Panc1 (cell line): Measurements from ENCODE around the gene FBXO9.

ENCODE experiments used
- CTCF ChIP-seq: fragments of 450-650 bp; IDR thresholded peaks from 2 replicates; pipeline ENCODE4 v1.5.1; 2017; ENCODE audit warnings: mild to moderate bottlenecking
- POLR2AphosphoS5 ChIP-seq: IDR thresholded peaks from 2 replicates; pipeline ENCODE4 v1.6.1; 2012; ENCODE audit warnings: mild to moderate bottlenecking, low read depth, low read length, moderate library complexity
- SIN3A ChIP-seq: IDR thresholded peaks from 2 replicates; pipeline ENCODE4 v1.6.1; 2012; ENCODE audit warnings: low read depth, mild to moderate bottlenecking, low read length, moderate library complexity, borderline replicate concordance; ENCODE audit not compliant: insufficient read depth

- TF ChIP-seq CTCF (no peak), SIN3A (no peak), POLR2AphosphoS5 (no peak)
These were observed 9.3 kb upstream of the FBXO9 start for GRCh38 chr6:53055873-53056272.
